HepG2 (cell line): ENCODE data around the gene LMTK2. TPM values are rescaled to one million over a fixed set of nuclear protein-coding genes. Genes with fewer than 3 reads are reported as not detected.

Experiments
- BCL6 ChIP-seq: IDR thresholded peaks from 2 replicates; pipeline ENCODE4 v1.6.1; 2016; ENCODE audit warnings: missing genetic modification reagents, missing compliant biosample characterization
- ELF4 ChIP-seq: sonication (generic); formaldehyde crosslinking; IDR thresholded peaks from 2 replicates; pipeline ENCODE4 v1.5.0; 2020; ENCODE audit warnings: missing genetic modification reagents, mild to moderate bottlenecking, moderate library complexity, borderline replicate concordance
- FOXK2 ChIP-seq: fragments of 450-650 bp; IDR thresholded peaks from 2 replicates; pipeline ENCODE4 v1.6.1; 2016
- FOXO4 ChIP-seq: sonication (generic); formaldehyde crosslinking; conservative IDR thresholded peaks from 2 replicates; pipeline ENCODE4 v1.8.1; 2023; ENCODE audit warnings: missing genetic modification reagents
- HMG20A ChIP-seq: IDR thresholded peaks from 2 replicates; pipeline ENCODE4 v1.6.1; 2016; ENCODE audit warnings: borderline replicate concordance
- HOXA5 ChIP-seq: sonication (generic); formaldehyde crosslinking; IDR thresholded peaks from 2 replicates; pipeline ENCODE4 v1.4.0; 2020; ENCODE audit warnings: missing genetic modification reagents
- KDM4B ChIP-seq: sonication (generic); formaldehyde crosslinking; IDR thresholded peaks from 2 replicates; pipeline ENCODE4 v1.4.0; 2020; ENCODE audit warnings: missing genetic modification reagents
- KMT2A ChIP-seq: sonication (generic); formaldehyde crosslinking; IDR thresholded peaks from 2 replicates; pipeline ENCODE4 v1.4.0; 2020; ENCODE audit warnings: missing genetic modification reagents
- MEIS2 ChIP-seq: sonication (generic); formaldehyde crosslinking; IDR thresholded peaks from 2 replicates; pipeline ENCODE4 v1.9.0; 2021; ENCODE audit warnings: mild to moderate bottlenecking, missing genetic modification reagents
- MXD4 ChIP-seq: IDR thresholded peaks from 2 replicates; pipeline ENCODE4 v1.6.1; 2016; ENCODE audit warnings: mild to moderate bottlenecking, missing biosample characterization, missing genetic modification reagents
- PHF5A ChIP-seq: IDR thresholded peaks from one replicate; pipeline ENCODE4 v1.6.1; 2018; ENCODE audit warnings: low read depth, missing genetic modification reagents; ENCODE audit not compliant: unreplicated experiment
- PRPF4 ChIP-seq: fragments of 200-400 bp; formaldehyde crosslinking; IDR thresholded peaks from 2 replicates; pipeline ENCODE4 v1.6.1; 2016; ENCODE audit warnings: low read length, low read depth; ENCODE audit not compliant: poor library complexity, severe bottlenecking
- RCOR2 ChIP-seq: IDR thresholded peaks from 2 replicates; pipeline ENCODE4 v1.6.1; 2016; ENCODE audit warnings: missing biosample characterization, missing genetic modification reagents
- SMAD1 ChIP-seq: sonication (generic); formaldehyde crosslinking; IDR thresholded peaks from 2 replicates; pipeline ENCODE4 v1.4.0; 2020; ENCODE audit warnings: missing genetic modification reagents, low read depth, mild to moderate bottlenecking, borderline replicate concordance
- SYNCRIP ChIP-seq: fragments of 200-400 bp; formaldehyde crosslinking; IDR thresholded peaks from 2 replicates; pipeline ENCODE4 v1.6.1; 2018; ENCODE audit warnings: mild to moderate bottlenecking, low read depth, low read length; ENCODE audit not compliant: insufficient read depth
- TIGD3 ChIP-seq: sonication (generic); formaldehyde crosslinking; IDR thresholded peaks from 2 replicates; pipeline ENCODE4 v1.5.1; 2020; ENCODE audit warnings: mild to moderate bottlenecking, missing genetic modification reagents, borderline replicate concordance
- TMF1 ChIP-seq: sonication (generic); formaldehyde crosslinking; IDR thresholded peaks from 2 replicates; pipeline ENCODE4 v1.8.1; 2022; ENCODE audit warnings: low read depth, missing genetic modification reagents
- ZMAT3 ChIP-seq: sonication (generic); formaldehyde crosslinking; conservative IDR thresholded peaks from 2 replicates; pipeline ENCODE4 v1.7.0; 2021; ENCODE audit warnings: missing genetic modification reagents
- ZNF101 ChIP-seq: sonication (generic); formaldehyde crosslinking; IDR thresholded peaks from 2 replicates; pipeline ENCODE4 v1.4.0; 2020; ENCODE audit warnings: mild to moderate bottlenecking, low read depth, missing genetic modification reagents, borderline replicate concordance
- ZNF788 ChIP-seq: sonication (generic); formaldehyde crosslinking; IDR thresholded peaks from 2 replicates; pipeline ENCODE4 v1.5.0; 2020; ENCODE audit warnings: mild to moderate bottlenecking, missing genetic modification reagents, borderline replicate concordance
- ZSCAN29 ChIP-seq: sonication (generic); formaldehyde crosslinking; conservative IDR thresholded peaks from 2 replicates; pipeline ENCODE4 v1.4.0; 2020; ENCODE audit warnings: mild to moderate bottlenecking, missing genetic modification reagents
- polyA plus RNA-seq, 8 experiments: library from polyadenylated mRNA; depleted of rRNA in 3 of 8; stranded (reverse) in 7 of 8; unstranded in 1 of 8; fragments of >200 nt; fragmentation: Illumina TruSeq in 4 of 8; extraction: Trizol in 4 of 8; gene quantifications; 2 replicates each; pipeline versions ENCODE4 v1.2.1 to v1.2.3, GENCODE V29; 2011 to 2016; ENCODE audit warnings: low read depth in 4 of 8, missing spikeins in 1 of 8, mixed read lengths in 1 of 8; ENCODE audit not compliant: insufficient read depth in 1 of 8
- total RNA-seq, 5 experiments: library from RNA; depleted of rRNA; stranded (reverse); fragments of >200 nt; fragmentation: Illumina TruSeq; extraction: Trizol; gene quantifications; 2 replicates each; pipeline ENCODE4 v1.2.3, GENCODE V29; 2016; ENCODE audit warnings: low read depth in 1 of 5
- TF ChIP-seq, protein P1 (sequence below): sonication (generic); IDR thresholded peaks from 2 replicates; pipeline ENCODE4 v1.6.1; 2016; ENCODE audit warnings: low read depth, borderline replicate concordance

LMTK2 gene
- total and polyA plus RNA-seq, 2 of the 13 experiments (the other 11 are each of a cell fraction or from before 2014, with no cell fraction given): 9.5 to 11.7 TPM

DNA sequence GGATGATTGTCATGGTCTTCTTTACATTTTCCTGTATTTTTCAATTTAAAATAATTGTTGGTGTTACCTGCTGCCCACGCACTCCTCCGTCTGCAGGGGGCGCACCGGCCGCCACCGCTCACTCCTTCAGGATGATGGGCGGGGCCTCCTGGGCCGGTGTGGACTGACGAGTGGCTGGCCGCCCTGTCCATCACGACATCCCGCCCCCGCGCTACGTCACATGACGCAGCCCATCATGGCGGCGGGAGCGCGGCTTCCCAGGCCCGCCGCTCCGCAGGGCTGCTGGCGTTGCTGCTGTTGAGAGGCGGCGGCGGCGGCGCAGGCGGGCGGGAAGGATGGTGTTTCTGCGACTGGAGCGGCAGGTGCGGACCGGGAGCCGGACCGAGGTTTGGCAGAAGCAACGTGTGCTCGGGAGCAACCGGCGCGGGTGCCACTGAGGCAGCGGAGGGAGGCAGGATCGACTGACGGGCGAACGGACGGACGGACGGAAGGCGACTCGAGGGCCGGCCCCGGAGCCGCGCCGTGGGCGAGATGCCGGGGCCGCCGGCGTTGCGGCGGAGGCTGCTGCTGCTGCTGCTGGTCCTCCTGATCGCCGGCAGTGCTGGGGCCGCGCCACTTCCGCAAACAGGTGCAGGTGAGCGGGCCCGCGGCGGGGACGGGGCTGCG is at the start of gene LMTK2 (continued):
- TF ChIP-seq SYNCRIP (no peak), HMG20A (CRISPR knock-in tag) (no peak), ZNF101 (no peak), FOXK2 (no peak), FOXO4 (CRISPR knock-in tag) (no peak), ZMAT3 (CRISPR knock-in tag) (peak; percentile 74), ELF4 (CRISPR knock-in tag) (no peak; the same call in 1 of the 2 replicates), SMAD1 (CRISPR knock-in tag) (peak; percentile 67; the same call in 1 of the 2 replicates), HOXA5 (CRISPR knock-in tag) (peak; percentile 89), PHF5A (CRISPR knock-in tag) (peak; percentile 52), KDM4B (CRISPR knock-in tag) (no peak), PRPF4 (no peak), TMF1 (CRISPR knock-in tag) (no peak), BCL6 (peak; percentile 60; the same call in 1 of the 2 replicates), ZNF788 (CRISPR knock-in tag) (peak; percentile 84; the same call in 1 of the 2 replicates), MEIS2 (CRISPR knock-in tag) (peak; percentile 82), TIGD3 (CRISPR knock-in tag) (0 out of 2 replicates have a peak, but pooled peaks have one; percentile 66), MXD4 (CRISPR knock-in tag) (0 out of 2 replicates have a peak, but pooled peaks have one; percentile 48), KMT2A (peak; percentile 96), RCOR2 (CRISPR knock-in tag) (no peak), ZSCAN29 (CRISPR knock-in tag) (no peak)
- TF ChIP-seq, protein P1, sequence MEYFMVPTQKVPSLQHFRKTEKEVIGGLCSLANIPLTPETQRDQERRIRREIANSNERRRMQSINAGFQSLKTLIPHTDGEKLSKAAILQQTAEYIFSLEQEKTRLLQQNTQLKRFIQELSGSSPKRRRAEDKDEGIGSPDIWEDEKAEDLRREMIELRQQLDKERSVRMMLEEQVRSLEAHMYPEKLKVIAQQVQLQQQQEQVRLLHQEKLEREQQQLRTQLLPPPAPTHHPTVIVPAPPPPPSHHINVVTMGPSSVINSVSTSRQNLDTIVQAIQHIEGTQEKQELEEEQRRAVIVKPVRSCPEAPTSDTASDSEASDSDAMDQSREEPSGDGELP: no peak
